Esophagus (tissue), 2 donors: ENCODE data around the gene APC2. TPM values are rescaled to one million over a fixed set of nuclear protein-coding genes. Genes with fewer than 3 reads are reported as not detected.
A peak's percentile ranks its signal among the peaks of the same experiment; 100 is the strongest.

Experiments used
- H3K27ac ChIP-seq, 2 donors: one replicate each; pipeline ENCODE4 v1.5.1; 2013; ENCODE audit warnings: low read depth in 2 of 2, mild to moderate bottlenecking in 2 of 2, inconsistent platforms in 1 of 2, low read length in 1 of 2, moderate library complexity in 1 of 2
- H3K27me3 ChIP-seq, 2 donors: one replicate each; pipeline ENCODE4 v1.6.1; 2013; ENCODE audit warnings: low read length in 2 of 2, control low read depth in 1 of 2, mild to moderate bottlenecking in 1 of 2; ENCODE audit not compliant: insufficient read depth in 2 of 2, control insufficient read depth in 1 of 2
- H3K36me3 ChIP-seq, 2 donors: one replicate each; pipeline ENCODE4 v1.6.1; 2013; ENCODE audit warnings: low read length in 1 of 2; ENCODE audit not compliant: control insufficient read depth in 2 of 2, insufficient read depth in 2 of 2
- H3K4me1 ChIP-seq, 2 donors: one replicate each; pipeline ENCODE4 v1.6.1; 2013; ENCODE audit warnings: low read length in 1 of 2; ENCODE audit not compliant: control insufficient read depth in 2 of 2, insufficient read depth in 2 of 2
- H3K4me3 ChIP-seq, 2 donors: one replicate each; pipeline ENCODE4 v1.5.1; 2013; ENCODE audit warnings: low read length in 2 of 2, mild to moderate bottlenecking in 2 of 2, low read depth in 1 of 2, moderate library complexity in 1 of 2
- H3K9me3 ChIP-seq, 2 donors: one replicate each; pipeline ENCODE4 v1.6.1; 2013; ENCODE audit warnings: mild to moderate bottlenecking in 2 of 2, low read depth in 1 of 2, low read length in 1 of 2, moderate library complexity in 1 of 2; ENCODE audit not compliant: control insufficient read depth in 2 of 2, insufficient read depth in 1 of 2
- WGBS, 2 donors: extraction: QIAGEN DNeasy Blood & Tissue Kit; methylation state at CpG; one replicate each; pipeline ENCODE4 v1.1.7; 2013; 5-methylcytosine and 5-hydroxymethylcytosine counted together
- polyA plus RNA-seq, 2 donors: library from polyadenylated mRNA; stranded (reverse); fragments of 200-250 nt; gene quantifications; one replicate each; pipeline ENCODE4 v1.2.3, GENCODE V29; 2013
- donor health status: healthy with polysubstance abuse.
- donor health status: Bipolar disorder and iron deficiency.

APC2 gene
- polyA plus RNA-seq, 2 donors = 0.02 to 0.10 TPM

GRCh38 chr19:1502433-1503088, 52.6 kb downstream of the APC2 start:
- Histone ChIP-seq H3K27me3 (peaks cover 0 to 4% of the 10 kb centered on the region in 2 donors), H3K36me3 (no peaks in the 10 kb centered on the region), H3K27ac (no peak overlapping the region), H3K4me1 (peaks cover 6 to 14% of the 10 kb centered on the region in 2 donors), H3K9me3 (no peaks in the 10 kb centered on the region), H3K4me3 (no peak overlapping the region)
- WGBS, 2 donors = 58 to 63% methylated on average over 14 of the region's 14 CpGs

- no peaks in the 10 kb centered on the region for H3K9me3 ChIP-seq
- WGBS, 2 donors = 7 to 10% methylated on average over 43 to 49 of the region's 49 CpGs
- no peak overlapping the region for H3K4me3 ChIP-seq
- no peaks in the 10 kb centered on the region for H3K36me3 ChIP-seq
- H3K27ac ChIP-seq = no peak overlapping the region
- H3K27me3 ChIP-seq = peaks cover 0 to 4% of the 10 kb centered on the region in 2 donors
- peaks cover 6 to 15% of the 10 kb centered on the region in 2 donors for H3K4me1 ChIP-seq
Observed at GRCh38 chr19:1503089-1503924, 53.4 kb downstream of the APC2 start.

- no peaks in the 10 kb centered on the region for H3K36me3 ChIP-seq
- no peak overlapping the region for H3K27ac ChIP-seq
- H3K4me3 ChIP-seq = no peak overlapping the region
- H3K9me3 ChIP-seq = no peaks in the 10 kb centered on the region
- peaks cover 6 to 17% of the 10 kb centered on the region in 2 donors for H3K4me1 ChIP-seq
- H3K27me3 ChIP-seq = peaks cover 0 to 4% of the 10 kb centered on the region in 2 donors
- WGBS, 2 donors = 53% methylated on average over 23 of the region's 23 CpGs
Observed at GRCh38 chr19:1503925-1504773, 54.2 kb downstream of the APC2 start.

- Histone ChIP-seq H3K9me3 (no peaks in the 10 kb centered on the region), H3K4me3 (no peak overlapping the region), H3K4me1 (peaks cover 6 to 21% of the 10 kb centered on the region in 2 donors), H3K27ac (no peak overlapping the region), H3K36me3 (no peaks in the 10 kb centered on the region), H3K27me3 (peaks cover 0 to 4% of the 10 kb centered on the region in 2 donors)
- 77 to 82% methylated on average over 8 of the region's 8 CpGs for WGBS, 2 donors
Observed at GRCh38 chr19:1505012-1505411, 55.1 kb downstream of the APC2 start.

GRCh38 chr19:1505991-1506881, 56.3 kb downstream of the APC2 start:
- Histone ChIP-seq H3K27ac (no peak overlapping the region), H3K4me3 (no peak overlapping the region), H3K4me1 (peaks cover 6 to 26% of the 10 kb centered on the region in 2 donors), H3K9me3 (no peaks in the 10 kb centered on the region), H3K27me3 (peaks cover 0 to 4% of the 10 kb centered on the region in 2 donors), H3K36me3 (no peaks in the 10 kb centered on the region)
- WGBS, 2 donors = 89 to 93% methylated on average over 43 to 45 of the region's 45 CpGs

GRCh38 chr19:1507192-1507660, 57.3 kb downstream of the APC2 start:
- Histone ChIP-seq H3K27me3 (peaks cover 0 to 4% of the 10 kb centered on the region in 2 donors), H3K36me3 (no peaks in the 10 kb centered on the region), H3K9me3 (no peaks in the 10 kb centered on the region), H3K4me1 (peaks cover 11 to 31% of the 10 kb centered on the region in 2 donors), H3K27ac (peak overlapping the region; percentile 75 to 88), H3K4me3 (no peak overlapping the region)
- WGBS, 2 donors = 62 to 68% methylated on average over 23 of the region's 23 CpGs

GRCh38 chr19:1507763-1508506, 58.0 kb downstream of the APC2 start:
- H3K27me3 ChIP-seq = peaks cover 0 to under 1% of the 10 kb centered on the region in 2 donors
- no peaks in the 10 kb centered on the region for H3K9me3 ChIP-seq
- H3K27ac ChIP-seq = peak overlapping the region; percentile 75 to 88
- H3K4me3 ChIP-seq = peak overlapping the region in 1 of 2 donors; percentile 34
- no peaks in the 10 kb centered on the region for H3K36me3 ChIP-seq
- peaks cover 11 to 33% of the 10 kb centered on the region in 2 donors for H3K4me1 ChIP-seq
- 1 to 2% methylated on average over 39 to 46 of the region's 46 CpGs for WGBS, 2 donors

GRCh38 chr19:1508507-1508856, 58.6 kb downstream of the APC2 start:
- WGBS, 2 donors = 25 to 32% methylated on average over 8 to 12 of the region's 12 CpGs
- H3K27me3 ChIP-seq = no peaks in the 10 kb centered on the region
- H3K4me3 ChIP-seq = peak overlapping the region in 1 of 2 donors; percentile 19

More at GRCh38 chr19:1508507-1508856, 58.6 kb downstream of the APC2 start:
- H3K4me1 ChIP-seq = peaks cover 10 to 28% of the 10 kb centered on the region in 2 donors
- H3K36me3 ChIP-seq = no peaks in the 10 kb centered on the region
- no peaks in the 10 kb centered on the region for H3K9me3 ChIP-seq
- peak overlapping the region; percentile 36 to 75 for H3K27ac ChIP-seq
